Central memory CD8-positive, alpha-beta T cell (primary cell): ENCODE data around the gene CLIP2.
A peak's percentile ranks its signal among the peaks of the same experiment; 100 is the strongest.
"Not testable (repeated sequence)": the region's sequence is repeated elsewhere in the genome, so short reads cannot be mapped to it uniquely, and the experiment has no call there.

Source experiments
- ATAC-seq: fragments of 150-1000 bp; cut with Tn5 transposase; replicated peaks from 2 replicates; pipeline ENCODE4 v1.10.0; 2022; ENCODE audit warnings: mild to moderate bottlenecking, moderate FRiP score, moderate number of reproducible peaks; ENCODE audit not compliant: poor library complexity, severe bottlenecking; ENCODE audit errors: extremely low read depth
- DNase-seq, 2 donors: peaks; one replicate each; pipeline ENCODE4 v3.0.0; 2021; ENCODE audit warnings: low spot score in 2 of 2
- H3K27ac Mint-ChIP-seq: one replicate; pipeline ENCODE4 v1.8.0; 2022; ENCODE audit warnings: low read depth, mild to moderate bottlenecking, moderate library complexity, mixed read lengths
- H3K27me3 Mint-ChIP-seq: one replicate; pipeline ENCODE4 v1.8.0; 2022; ENCODE audit warnings: mixed read lengths
- H3K36me3 Mint-ChIP-seq: one replicate; pipeline ENCODE4 v1.8.0; 2022; ENCODE audit warnings: mild to moderate bottlenecking, moderate library complexity, mixed read lengths; ENCODE audit not compliant: insufficient read depth
- H3K4me1 Mint-ChIP-seq: one replicate; pipeline ENCODE4 v1.8.0; 2022; ENCODE audit warnings: mixed read lengths
- H3K4me3 Mint-ChIP-seq: one replicate; pipeline ENCODE4 v1.8.0; 2022; ENCODE audit warnings: mild to moderate bottlenecking, moderate library complexity, mixed read lengths
- H3K9me3 Mint-ChIP-seq: one replicate; pipeline ENCODE4 v1.8.0; 2022; ENCODE audit warnings: mixed read lengths

CLIP2 gene

GRCh38 chr7:74438327-74438726, 149.1 kb downstream of the CLIP2 start:
- H3K9me3 Mint-ChIP-seq: no peaks in the 10 kb centered on the region
- H3K27me3 Mint-ChIP-seq: peaks cover 28% of the 10 kb centered on the region
- H3K36me3 Mint-ChIP-seq: peaks cover 2% of the 10 kb centered on the region
- ATAC-seq: no peak
- H3K4me3 Mint-ChIP-seq: no peak overlapping the region
- DNase-seq: no peak
- no peaks in the 10 kb centered on the region for H3K4me1 Mint-ChIP-seq
- H3K27ac Mint-ChIP-seq: no peak overlapping the region

- H3K27me3 Mint-ChIP-seq: peaks cover 28% of the 10 kb centered on the region
These were observed 150.3 kb downstream of the CLIP2 start for GRCh38 chr7:74439541-74439940.

GRCh38 chr7:74440143-74440542, 150.9 kb downstream of the CLIP2 start:
- not testable (repeated sequence) for H3K36me3 Mint-ChIP-seq, H3K27ac Mint-ChIP-seq, ATAC-seq, H3K4me1 Mint-ChIP-seq, DNase-seq, H3K9me3 Mint-ChIP-seq, H3K4me3 Mint-ChIP-seq
- peaks cover 28% of the 10 kb centered on the region for H3K27me3 Mint-ChIP-seq

More at GRCh38 chr7:74439541-74439940, 150.3 kb downstream of the CLIP2 start:
- Mint-ChIP-seq H3K4me1 (no peaks in the 10 kb centered on the region), H3K4me3 (no peak overlapping the region), H3K27ac (no peak overlapping the region), H3K9me3 (no peaks in the 10 kb centered on the region), H3K36me3 (peaks cover 2% of the 10 kb centered on the region)
- no peak for ATAC-seq
- DNase-seq: no peak

GRCh38 chr7:74441801-74442200, 152.6 kb downstream of the CLIP2 start:
- H3K4me3 Mint-ChIP-seq: no peak overlapping the region
- no peak for DNase-seq
- H3K4me1 Mint-ChIP-seq: no peaks in the 10 kb centered on the region

GRCh38 chr7:74443543-74444247, 154.5 kb downstream of the CLIP2 start:
- Mint-ChIP-seq H3K4me1 (no peaks in the 10 kb centered on the region), H3K36me3 (peaks cover 2% of the 10 kb centered on the region), H3K27ac (no peak overlapping the region), H3K4me3 (no peak overlapping the region), H3K9me3 (no peaks in the 10 kb centered on the region), H3K27me3 (peaks cover 28% of the 10 kb centered on the region)
- no peak for DNase-seq
- ATAC-seq: no peak

More at GRCh38 chr7:74441801-74442200, 152.6 kb downstream of the CLIP2 start:
- no peaks in the 10 kb centered on the region for H3K9me3 Mint-ChIP-seq
- ATAC-seq: no peak
- H3K27ac Mint-ChIP-seq: no peak overlapping the region
- peaks cover 2% of the 10 kb centered on the region for H3K36me3 Mint-ChIP-seq
- H3K27me3 Mint-ChIP-seq: peaks cover 28% of the 10 kb centered on the region

GRCh38 chr7:74449144-74449543, 159.9 kb downstream of the CLIP2 start:
- Mint-ChIP-seq H3K27ac (peak overlapping the region; percentile 82), H3K27me3 (peaks cover 11% of the 10 kb centered on the region), H3K36me3 (no peaks in the 10 kb centered on the region), H3K4me1 (peaks cover 12% of the 10 kb centered on the region), H3K9me3 (no peaks in the 10 kb centered on the region), H3K4me3 (no peak overlapping the region)
- DNase-seq: no peak
- ATAC-seq: no peak

GRCh38 chr7:74449809-74450397, 160.7 kb downstream of the CLIP2 start:
- H3K4me1 Mint-ChIP-seq: peaks cover 12% of the 10 kb centered on the region

GRCh38 chr7:74452748-74453321, 163.6 kb downstream of the CLIP2 start:
- DNase-seq (no peak), ATAC-seq (no peak)
- Mint-ChIP-seq H3K27me3 (peaks cover 32% of the 10 kb centered on the region), H3K9me3 (no peaks in the 10 kb centered on the region), H3K36me3 (no peaks in the 10 kb centered on the region), H3K4me1 (peaks cover 12% of the 10 kb centered on the region), H3K4me3 (peak overlapping the region; percentile 63), H3K27ac (peak overlapping the region; percentile 68)

More at GRCh38 chr7:74449809-74450397, 160.7 kb downstream of the CLIP2 start:
- ATAC-seq: no peak
- Mint-ChIP-seq H3K36me3 (no peaks in the 10 kb centered on the region), H3K27me3 (peaks cover 13% of the 10 kb centered on the region), H3K27ac (no peak overlapping the region), H3K9me3 (no peaks in the 10 kb centered on the region), H3K4me3 (no peak overlapping the region)
- DNase-seq: peak; percentile 45 to 55

- no peaks in the 10 kb centered on the region for H3K9me3 Mint-ChIP-seq
- no peak for DNase-seq
- H3K4me3 Mint-ChIP-seq: peak within 1 kb of the TSS; percentile 63
These were observed 164.3 kb downstream of the CLIP2 start, which contains the start of gene GTF2IRD1 for GRCh38 chr7:74453322-74454011. TSS of gene GTF2IRD1 (plus strand) at chr7:74453906. CDS start at chr7:74508081, 54,175 bp downstream.

GRCh38 chr7:74454021-74454924, 165.1 kb downstream of the CLIP2 start:
- ATAC-seq (no peak), DNase-seq (no peak)
- H3K27me3 Mint-ChIP-seq: peaks cover 34% of the 10 kb centered on the region
- no peak overlapping the region for H3K4me3 Mint-ChIP-seq
- peaks cover 12% of the 10 kb centered on the region for H3K4me1 Mint-ChIP-seq
- H3K27ac Mint-ChIP-seq: no peak overlapping the region
- H3K9me3 Mint-ChIP-seq: no peaks in the 10 kb centered on the region
- no peaks in the 10 kb centered on the region for H3K36me3 Mint-ChIP-seq

More at GRCh38 chr7:74453322-74454011, 164.3 kb downstream of the CLIP2 start, which contains the start of gene GTF2IRD1:
- Mint-ChIP-seq H3K27ac (peak within 1 kb of the TSS; percentile 68), H3K4me1 (peaks cover 12% of the 10 kb centered on the region), H3K27me3 (peaks cover 34% of the 10 kb centered on the region), H3K36me3 (no peaks in the 10 kb centered on the region)
- peak; percentile 8 for ATAC-seq

- Mint-ChIP-seq H3K27me3 (peaks cover 34% of the 10 kb centered on the region), H3K36me3 (no peaks in the 10 kb centered on the region), H3K4me1 (peaks cover 12% of the 10 kb centered on the region), H3K27ac (no peak overlapping the region), H3K4me3 (no peak overlapping the region), H3K9me3 (no peaks in the 10 kb centered on the region)
- no peak for DNase-seq
- ATAC-seq: no peak
These were observed 165.7 kb downstream of the CLIP2 start for GRCh38 chr7:74454925-74455288.
